HG03457 (cell line): ENCODE results near the gene PPP1R13L.
A peak's percentile ranks its signal among the peaks of the same experiment; 100 is the strongest.

Experiments used
- ATAC-seq: cut with Tn5 transposase; IDR thresholded peaks from one replicate; pipeline ENCODE4 v1.9.1; 2021; ENCODE audit warnings: moderate number of reproducible peaks; ENCODE audit not compliant: unreplicated experiment

The PPP1R13L gene

DNA sequence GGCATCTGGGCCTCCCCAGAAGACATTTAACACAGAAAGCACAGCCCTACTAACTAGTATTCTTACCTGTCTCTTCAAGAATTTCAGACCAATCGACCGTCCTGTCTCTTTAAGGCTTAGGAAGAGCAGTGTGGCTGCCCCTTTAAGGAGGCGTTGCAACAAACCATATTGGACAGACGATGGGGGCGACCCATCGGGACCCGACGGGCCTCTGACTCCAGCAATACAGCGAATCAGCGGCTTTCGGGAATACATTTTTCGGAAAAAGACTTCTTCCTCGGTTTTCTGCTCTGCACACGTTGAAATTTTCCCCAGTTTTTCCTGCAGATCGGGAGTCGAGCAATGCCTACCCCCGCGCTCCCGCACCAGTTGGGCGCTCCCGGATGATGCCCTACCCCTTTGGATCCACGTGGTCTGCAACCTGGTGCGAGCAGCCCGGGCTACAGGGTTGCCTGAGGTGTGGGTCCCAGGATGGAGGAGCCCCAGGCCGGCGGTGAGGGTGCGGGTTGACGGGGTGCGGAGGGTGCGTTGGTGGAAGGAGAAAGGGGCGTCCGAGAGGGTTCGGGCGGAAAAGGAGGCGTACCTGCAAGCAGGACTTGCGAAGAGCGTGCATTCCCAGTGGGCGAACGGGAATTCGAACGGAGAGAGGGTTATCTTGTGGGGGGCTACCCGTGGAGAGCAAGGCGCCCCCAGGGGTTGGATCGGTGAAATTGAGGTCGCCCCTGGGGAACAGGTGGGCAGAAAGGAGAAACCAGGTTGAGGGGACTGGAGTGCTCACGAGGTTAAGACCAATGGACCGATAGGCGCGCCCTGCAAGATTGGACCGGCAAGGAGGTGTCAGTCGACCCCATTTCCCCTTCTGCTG, 1.6 kb upstream of the PPP1R13L start, which contains the start of gene POLR1G:
POLR1G (plus strand) TSS at position 419 of the 865 bp plus-strand sequence; CDS start at position 472, 53 bp downstream.
- peak; percentile 33 for ATAC-seq

DNA sequence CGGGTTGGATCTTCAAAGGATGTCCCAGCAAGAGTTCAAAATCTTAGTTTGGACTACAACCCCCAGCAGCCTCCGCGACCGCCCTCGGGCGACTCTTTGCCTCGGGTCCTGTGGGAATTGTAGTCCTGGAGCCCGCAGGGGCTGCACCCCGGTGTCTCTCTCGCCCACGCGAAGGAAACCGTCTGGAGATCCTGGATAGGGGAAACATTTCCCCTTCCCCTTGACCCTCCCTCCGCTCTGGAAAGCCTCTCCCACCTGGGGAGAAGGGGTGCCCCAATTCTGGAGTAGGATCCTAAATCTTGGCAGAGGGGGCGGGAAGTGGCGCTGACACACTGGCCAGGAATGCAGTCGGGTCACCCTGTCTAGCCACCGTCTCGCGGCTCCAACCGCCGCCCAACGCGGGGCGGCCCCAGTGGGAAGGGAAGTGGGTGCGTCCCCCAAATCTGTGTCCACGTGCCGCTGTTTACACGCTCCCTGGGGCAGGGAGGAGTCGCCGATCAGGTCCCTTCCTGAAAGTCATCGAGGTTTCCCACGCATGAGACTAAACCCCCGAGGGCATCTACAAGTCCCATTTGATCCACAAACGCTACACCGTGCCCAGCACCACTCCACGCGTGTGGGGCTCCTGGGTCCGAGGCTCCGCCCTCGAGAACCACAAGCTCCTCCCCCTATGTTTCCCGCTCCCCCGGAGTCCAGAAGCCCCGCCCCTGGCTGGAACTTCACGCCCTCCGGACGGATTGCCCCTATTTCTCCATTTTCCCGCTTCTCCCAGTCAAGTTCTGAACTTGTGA, 761 bp upstream of the PPP1R13L start:
- peak; percentile 35 for ATAC-seq

DNA sequence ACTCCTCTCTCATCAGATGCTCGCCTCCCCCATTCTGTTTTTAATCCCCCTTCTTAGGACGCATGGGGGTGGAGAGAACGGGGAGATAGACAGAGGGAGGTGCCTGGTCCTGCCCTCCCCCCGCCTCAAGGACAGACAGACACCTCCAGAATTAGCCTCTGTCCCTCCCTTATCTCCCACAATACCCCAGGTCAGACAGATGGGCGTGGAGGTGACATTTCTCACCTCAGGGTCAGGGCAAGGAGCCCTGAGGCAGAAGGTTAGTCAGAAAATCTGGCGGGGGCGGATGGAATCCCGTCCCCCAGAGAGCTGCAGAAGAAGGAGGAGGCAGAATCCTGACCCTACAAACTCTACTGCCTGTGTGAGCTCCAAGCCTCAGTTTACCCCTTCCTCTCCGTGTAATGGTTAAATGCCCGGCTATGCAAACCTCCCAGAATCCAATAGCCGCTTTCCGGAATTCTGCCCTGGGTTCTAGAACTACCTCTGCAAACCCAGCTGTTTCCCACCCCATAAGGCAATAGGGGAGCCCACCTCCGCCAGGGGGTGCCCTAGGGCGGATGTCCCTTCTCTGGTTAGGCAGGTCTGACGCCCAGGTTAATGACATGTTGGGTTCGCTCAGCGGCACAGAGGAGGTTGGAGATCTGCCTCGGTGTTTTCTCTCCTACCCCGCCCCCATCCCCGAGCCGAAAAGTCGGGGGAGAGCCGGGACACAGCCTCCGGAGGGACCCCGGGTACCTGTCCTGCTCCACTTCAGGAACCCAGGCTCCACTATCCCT, 900 bp downstream of the PPP1R13L start:
- ATAC-seq = no peak

DNA sequence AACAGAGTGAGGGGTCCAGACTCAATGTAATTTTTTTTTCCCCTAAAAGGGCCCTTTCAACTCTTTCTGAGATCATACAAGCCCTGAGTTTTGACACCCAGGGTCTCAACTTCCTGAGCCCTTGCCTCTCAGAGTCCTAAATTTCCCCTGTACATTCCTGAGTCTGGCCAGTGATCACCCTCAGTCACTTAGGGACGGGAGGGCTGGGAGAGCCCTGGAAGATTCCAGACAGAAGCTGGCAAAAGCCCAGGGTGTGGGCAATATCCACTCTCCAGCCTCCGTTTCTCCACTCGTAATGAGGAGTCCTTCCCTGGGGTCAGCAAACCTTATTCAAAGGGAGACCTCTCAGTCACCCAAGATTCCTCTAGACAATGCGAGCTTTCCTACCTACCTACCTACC, 1.6 kb downstream of the PPP1R13L start:
- ATAC-seq = no peak

DNA sequence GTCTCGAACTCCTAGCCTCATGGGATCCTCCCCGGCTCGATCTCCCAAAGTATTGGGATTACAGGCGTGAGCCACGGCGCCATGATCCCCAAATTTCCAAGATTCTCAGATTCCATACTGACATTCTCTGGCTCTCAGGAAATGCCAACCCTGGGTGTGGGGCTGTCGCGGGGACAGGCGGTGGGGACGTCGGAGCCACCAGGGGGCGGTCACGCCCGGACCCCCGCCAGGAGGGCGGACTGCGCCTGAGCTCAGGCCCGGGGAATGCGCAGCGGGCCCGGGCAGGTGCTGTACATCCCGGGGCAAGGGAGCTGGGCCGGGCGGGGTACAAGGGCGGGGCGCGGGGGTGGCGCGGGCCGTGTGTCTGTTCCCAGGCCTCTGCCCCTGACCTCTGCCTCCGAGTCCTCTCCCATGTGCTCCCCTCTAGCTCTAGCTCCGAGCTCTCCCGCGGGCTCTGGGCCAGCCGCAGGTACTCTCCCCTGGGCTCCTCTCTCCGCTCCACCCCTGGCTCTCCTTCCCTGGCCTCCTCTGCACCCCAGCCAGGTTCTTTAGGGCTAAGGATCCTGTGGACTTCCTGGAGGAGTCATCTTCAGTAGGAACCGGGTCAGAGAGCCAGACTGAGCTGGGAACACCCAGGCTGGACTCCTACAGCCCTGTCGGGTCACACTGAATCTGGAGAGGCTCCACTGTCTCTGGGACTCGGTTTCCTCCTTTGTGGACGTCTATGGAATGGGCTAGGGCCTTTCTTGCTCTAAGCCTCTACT, 2.4 kb downstream of the PPP1R13L start:
- no peak for ATAC-seq

DNA sequence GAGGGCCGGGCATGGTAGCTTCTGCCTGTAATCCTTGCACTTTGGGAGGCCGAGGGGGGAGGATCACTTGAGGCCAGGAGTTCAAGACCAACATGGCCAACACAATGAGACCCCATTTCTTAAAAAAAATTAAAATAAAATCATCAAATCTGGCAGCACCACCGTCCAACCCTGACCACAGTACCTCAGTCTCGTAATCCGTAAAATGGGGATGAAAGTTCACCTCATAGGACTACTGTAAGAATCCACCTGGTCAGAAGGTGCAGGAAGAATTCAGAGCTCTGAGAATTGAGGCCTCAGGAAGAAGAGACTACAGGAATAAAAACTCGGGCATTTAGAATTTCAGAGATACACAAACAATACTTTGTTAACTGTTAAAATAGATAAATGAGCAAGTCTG, 3.1 kb downstream of the PPP1R13L start:
- ATAC-seq = no peak

DNA sequence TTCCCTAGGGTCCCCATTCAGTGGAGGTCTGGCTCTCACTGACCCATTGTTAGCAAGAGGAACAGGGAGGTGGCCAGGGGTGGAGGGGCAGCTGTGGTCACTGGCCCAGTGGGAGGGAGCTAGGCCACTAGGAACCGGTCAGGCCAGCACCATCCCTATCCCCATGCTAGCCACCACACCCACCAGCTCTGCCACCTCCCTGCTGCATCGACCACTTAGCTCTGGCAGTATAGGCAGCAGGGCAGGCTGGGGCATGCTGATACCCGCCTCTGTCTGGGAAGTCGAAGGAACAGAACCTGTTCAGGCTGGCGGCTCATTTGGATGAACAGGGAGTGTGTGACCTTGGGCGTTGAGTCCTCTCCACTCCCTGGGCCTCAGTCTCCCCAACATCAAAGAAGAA, 4.7 kb downstream of the PPP1R13L start:
- no peak for ATAC-seq

DNA sequence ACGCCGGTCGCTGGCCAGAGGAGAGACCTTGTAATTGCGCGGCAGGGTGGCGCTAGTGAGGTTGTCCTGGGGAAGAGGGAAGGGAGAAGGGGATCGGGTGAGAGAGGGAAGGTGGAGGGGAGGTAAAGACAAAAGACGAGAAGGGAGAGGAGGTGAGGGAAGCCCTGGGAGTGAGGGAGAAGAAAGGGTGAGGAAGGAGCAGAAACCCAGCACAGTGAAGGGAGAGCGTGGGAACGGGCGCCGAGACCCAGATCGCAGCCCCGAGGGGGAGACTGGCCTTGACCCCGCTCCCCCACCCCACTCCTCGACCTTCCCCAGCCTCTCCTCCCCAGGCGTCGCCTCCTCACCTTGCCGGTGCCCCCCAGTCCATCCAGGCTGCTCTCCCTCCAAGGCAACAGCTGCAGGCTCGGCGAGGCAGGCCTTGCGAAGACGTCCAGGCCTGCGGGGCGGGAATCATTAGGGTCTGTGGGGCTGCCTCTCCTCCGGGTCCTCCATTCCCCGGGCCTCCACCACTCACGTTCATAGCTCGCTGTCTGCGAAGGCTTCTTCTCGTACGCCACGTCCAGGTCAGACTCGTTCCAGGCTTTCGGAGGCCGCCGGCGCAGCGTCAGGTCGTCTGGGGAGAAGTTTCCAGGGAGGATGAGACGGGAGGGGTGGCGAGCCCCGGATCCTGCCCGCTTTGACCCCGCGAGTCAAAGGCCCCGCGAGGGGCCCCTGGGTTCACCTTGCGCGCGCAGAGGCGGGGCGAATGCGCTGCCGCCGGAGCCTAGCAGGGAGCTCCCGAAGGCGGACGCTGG, 8.8 kb downstream of the PPP1R13L start:
- ATAC-seq = no peak

DNA sequence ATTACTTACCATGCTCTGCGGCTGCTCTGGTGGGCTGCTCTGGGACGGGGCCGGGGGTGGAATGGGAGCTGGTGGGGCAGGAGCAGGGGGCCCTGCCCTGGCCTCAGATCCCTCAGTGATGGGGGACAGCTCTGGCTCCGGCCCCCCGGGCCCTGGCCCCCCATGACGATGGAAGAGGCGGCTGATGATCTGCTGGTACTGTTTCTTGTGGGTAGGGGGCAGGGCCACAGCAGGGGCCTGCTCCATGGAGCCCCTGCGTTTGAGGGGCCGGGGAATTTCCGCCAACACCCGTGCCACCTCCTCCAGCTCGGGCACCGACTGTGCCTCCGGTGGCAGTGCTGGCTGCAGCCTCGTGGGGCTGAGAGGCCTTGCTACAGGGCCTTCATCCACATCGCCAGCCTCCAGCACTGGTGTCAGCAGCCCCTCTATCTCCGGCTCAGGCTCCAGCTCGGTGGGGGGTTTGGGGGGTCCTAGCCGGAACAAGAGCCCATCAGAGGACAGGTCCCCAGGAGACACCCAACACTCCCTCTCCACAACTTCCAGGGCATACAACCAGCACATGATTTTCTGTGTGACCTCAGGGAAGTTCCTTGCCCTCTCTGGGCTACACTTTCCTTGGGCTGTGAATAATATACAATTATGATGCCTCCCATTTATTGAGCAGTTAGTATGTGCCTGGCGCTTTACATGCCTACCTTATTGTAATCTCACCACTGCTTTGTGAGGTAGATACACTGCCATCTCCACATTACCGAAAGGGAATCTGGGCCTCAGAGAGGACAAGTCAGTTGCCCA, 12.8 kb downstream of the PPP1R13L start:
- ATAC-seq = no peak

DNA sequence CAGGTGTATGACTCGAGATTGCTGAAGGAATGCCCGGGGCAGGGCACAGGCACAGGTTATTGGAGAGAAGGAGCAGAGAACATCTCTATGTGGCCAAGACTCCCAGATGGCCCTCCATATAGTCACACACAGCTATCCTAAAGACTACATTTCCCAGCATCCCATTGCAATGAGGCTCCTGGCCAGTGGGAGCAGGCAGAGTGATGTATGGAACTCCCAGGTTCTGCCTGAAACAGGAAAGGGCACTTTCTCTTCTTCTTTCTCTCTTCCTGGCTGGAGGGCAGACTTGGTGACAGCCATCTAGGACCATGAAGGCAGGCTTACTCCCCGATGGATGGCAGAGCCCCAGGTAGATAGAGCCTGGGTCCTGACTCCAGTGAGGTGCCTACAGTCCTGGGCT, 13.5 kb downstream of the PPP1R13L start:
- no peak for ATAC-seq

DNA sequence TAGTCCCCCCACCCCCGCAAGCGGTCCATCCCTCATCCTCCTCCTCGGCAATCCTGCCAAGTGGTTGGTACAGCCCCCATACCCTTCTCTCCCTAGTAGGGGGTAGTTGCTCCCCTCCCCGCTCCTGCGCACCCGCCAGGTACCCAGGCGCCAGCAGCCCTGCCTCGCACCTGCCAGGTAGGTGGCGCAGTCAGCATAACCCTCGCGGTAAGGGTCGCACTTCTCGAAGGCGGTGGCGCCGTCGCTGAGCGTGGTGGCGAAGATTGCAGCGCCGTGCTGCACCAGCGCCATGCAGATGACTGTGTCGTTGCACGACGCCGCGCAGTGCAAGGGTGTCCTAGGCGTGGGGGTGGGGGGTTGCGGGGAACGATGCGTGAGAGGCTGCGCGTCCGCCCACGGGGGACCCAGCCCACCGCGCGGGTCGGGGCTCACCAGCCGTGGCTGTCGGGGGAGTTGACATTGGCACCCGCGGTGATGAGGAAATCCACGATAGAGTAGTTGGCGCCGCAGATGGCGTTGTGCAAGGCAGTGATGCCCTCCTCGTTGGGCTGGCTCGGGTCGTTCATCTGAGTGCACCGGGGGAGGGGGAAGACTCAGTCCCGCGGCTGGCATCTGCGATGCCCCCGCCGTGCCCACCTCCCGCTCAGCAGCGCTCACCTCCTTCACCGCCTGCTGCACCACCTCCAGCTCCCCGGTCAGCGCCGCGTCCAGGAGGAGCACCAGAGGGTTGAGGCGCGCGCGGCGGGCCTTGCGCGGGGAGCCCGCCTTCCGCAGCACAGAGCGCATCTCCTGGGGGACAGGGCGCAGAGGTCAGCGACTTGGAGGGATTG, 19.3 kb downstream of the PPP1R13L start:
- ATAC-seq = no peak

DNA sequence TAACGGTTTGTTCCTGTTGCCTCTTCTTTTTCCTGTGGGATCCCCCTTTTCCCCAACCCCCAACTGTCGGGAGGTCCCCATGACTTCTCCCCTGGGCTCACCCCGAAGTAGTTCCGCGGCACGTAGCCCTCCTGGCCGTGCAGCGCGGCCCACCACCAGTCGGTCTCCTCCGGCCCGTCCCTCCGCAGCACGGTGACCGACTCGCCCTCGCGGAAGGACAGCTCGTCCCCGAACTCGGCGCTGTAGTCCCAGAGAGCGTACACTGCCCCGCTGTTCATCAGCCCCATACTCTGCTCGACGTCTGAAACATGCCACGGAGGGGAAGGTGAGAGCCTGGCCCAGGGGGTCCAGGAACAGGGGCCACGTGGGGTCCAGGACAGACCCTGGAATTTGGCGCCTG, 22.4 kb downstream of the PPP1R13L start:
- no peak for ATAC-seq

DNA sequence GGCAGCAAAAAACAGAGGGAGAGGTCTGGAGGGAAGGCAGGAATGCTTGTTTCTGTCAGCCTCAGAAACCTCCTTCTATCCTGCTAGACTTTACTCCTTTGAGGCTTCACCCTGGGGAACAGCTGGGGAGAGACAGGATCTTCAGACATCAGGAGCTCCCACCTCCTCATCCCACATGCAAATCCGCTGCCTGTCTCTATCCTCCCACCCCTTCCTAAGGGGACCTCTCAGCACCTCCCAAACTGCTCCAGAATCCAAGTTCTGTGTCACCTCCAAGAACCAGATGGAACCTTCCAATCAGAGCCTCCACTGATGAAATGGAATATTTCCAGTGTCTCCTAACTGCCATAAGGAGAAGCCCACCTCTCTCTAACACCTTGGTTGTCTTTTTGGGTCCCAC, 24.8 kb downstream of the PPP1R13L start:
- ATAC-seq = no peak

DNA sequence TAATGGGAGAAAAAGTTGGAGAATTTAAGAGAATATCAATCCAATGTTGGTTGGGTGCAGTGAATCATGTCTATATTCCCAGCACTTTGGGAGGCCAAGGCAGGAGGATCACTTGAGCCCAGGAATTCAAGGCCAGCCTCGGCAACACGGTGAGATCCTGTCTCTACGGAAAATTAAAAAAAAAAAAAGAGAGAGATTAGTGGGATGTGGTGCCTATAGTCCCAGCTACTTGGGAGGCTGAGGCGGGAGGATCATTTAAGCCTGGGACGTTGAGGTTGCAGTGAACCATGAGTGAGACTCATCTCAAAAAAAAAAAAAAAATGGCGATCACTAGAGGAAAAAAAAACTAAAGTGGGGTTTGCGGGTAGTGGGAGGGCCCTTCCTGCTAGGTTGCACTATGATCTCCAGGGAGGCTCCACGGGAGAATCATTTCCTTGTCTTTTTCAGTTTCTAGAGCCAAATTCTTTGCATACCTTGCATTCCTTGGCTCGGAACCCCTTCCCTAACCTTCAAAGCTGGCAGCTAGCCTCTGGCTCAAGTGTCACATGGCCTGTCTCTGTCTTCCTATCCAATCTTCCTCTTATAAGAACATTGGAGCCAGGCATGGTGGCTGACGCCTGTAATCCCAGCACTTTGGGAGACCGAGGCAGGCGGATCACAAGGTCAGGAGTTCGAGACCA, 28.7 kb downstream of the PPP1R13L start:
- ATAC-seq = no peak

DNA sequence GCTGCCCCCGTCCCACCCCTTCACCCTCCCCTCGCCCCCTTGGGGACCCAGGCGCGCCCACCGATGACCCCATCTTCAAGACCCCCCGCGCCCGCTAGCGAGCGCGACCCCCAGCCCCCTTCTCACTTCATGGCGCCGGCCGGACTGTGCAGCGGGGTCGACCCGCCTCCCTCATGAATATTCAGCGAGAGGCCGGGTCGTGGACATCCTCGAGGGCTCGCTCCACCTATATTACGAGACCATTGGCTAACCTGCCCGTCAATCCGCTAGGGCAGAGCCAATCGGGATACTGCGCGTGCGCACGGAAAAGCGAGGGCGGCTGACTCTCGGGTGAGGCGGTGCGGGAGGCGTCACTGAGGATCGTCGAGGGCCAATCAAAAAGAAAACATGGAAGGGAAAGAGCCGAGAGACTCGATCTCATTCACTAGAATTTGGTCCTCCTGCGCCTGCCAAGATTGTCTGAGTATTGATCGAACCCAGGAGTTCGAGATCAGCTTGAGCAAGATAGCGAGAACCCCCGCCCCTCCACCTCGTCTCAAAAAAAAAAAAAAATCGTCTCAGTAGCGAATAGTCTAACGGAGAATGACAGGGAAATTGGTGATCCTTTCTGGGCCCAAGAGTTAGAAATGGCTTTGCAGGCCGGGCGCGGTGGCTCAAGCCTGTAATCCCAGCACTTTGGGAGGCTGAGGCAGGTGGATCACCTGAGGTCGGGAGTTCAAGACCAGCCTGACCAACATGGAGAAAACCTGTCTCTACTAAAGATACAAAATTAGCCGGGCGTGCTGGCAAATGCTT, 34.3 kb downstream of the PPP1R13L start, which contains the start of gene ERCC2:
ERCC2 (minus strand) TSS at position 164 of the 795 bp plus-strand sequence; CDS start at position 131, 33 bp downstream.
- ATAC-seq = peak; percentile 84

DNA sequence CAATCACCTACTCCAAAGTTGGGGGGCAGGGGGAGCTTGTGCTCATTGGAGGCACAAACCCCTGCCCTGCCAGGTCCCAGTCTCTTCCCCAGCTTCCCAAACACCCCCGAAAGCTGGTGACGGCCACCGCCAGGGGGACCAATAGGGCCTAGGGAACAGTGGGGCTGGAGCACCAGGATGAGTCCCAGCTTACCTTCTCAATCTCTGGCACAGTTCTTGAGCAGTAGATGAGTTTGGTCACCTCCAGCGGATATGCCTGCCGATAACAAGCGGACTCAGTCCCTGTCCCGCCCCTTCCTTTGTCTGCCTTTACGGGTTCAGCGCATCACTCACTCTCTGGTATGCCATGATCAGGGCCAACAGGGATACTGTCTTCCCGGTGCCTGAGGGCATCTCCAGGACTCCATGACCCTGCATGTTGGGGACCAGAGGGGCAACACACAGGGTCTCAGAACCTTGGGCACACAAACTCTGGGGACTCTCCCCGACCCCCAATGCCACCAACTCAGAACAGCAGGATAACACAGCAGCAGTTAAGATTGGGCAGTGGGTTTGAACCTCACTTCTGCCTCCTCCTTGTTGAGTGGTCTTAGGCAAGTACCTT, 36.0 kb downstream of the PPP1R13L start:
- no peak for ATAC-seq
